K562 (cell line): ENCODE data around the gene DBP. TPM values are rescaled to one million over a fixed set of nuclear protein-coding genes. Genes with fewer than 3 reads are reported as not detected.

Experiments used
- ATAC-seq: fragments of 200-7000 bp; cut with Tn5 transposase; 3 replicates; pipeline ENCODE4 v1.9.1; 2020; ENCODE audit warnings: moderate library complexity
- BruUV-seq: library from RNA; stranded (reverse); fragments of 400-500 nt; replicated peaks from 2 replicates; lab custom pipeline; 2021; lab: Mats Ljungman, UMichigan
- CTCF ChIA-PET: fragments of 300-600 bp; formaldehyde crosslinking; extraction: SDS; loops from one replicate; lab custom pipeline; 2021; ENCODE audit warnings: low intra/inter-chr PET ratio; lab: Yijun Ruan, JAX
- POLR2A ChIA-PET: fragments of 300-600, 350-650 bp; sonication (Branson Sonifier 250); formaldehyde crosslinking; extraction: SDS; loops from one replicate; lab custom pipeline; 2021; ENCODE audit warnings: antibody characterized with exemption, inconsistent platforms; lab: Yijun Ruan, JAX
- DNase-seq, 4 experiments: peaks; one replicate each; pipeline versions ENCODE4 v3.0.0 to v3.0.0-alpha.2; 2011 to 2018; ENCODE audit warnings: low spot score in 3 of 4, mixed read lengths in 3 of 4; ENCODE audit errors: extremely low read depth in 1 of 4
- FAIRE-seq: peaks from 2 replicates; lab custom pipeline; 2011; peaks lifted over from hg19 to GRCh38; lab: Jason Lieb, UNC
- H2AFZ ChIP-seq: 2 replicates; pipeline ENCODE4 v1.6.0; 2011; ENCODE audit warnings: low read depth, low read length, control low read depth, inconsistent platforms
- H3K27ac ChIP-seq: fragments of 200-600 bp; 3 replicates; pipeline ENCODE4 v1.8.0; 2011; ENCODE audit warnings: low read depth, mild to moderate bottlenecking, control low read depth, inconsistent platforms, low read length, moderate library complexity, mixed read lengths; ENCODE audit errors: extremely low read depth
- H3K27me3 ChIP-seq, 2 experiments: fragments of 300-600 bp in 1 of 2; 2 replicates in 1 of 2; 3 replicates in 1 of 2; pipeline versions ENCODE4 v1.6.0 to v1.8.0; 2011; ENCODE audit warnings: inconsistent platforms in 2 of 2, low read length in 2 of 2, mild to moderate bottlenecking in 1 of 2, mixed read lengths in 1 of 2, moderate library complexity in 1 of 2; ENCODE audit not compliant: control insufficient read depth in 2 of 2, insufficient read depth in 2 of 2
- H3K36me3 ChIP-seq: fragments of 300-600 bp; 3 replicates; pipeline ENCODE4 v1.8.0; 2011; ENCODE audit warnings: mild to moderate bottlenecking, low read length, inconsistent platforms; ENCODE audit not compliant: control insufficient read depth, insufficient read depth
- H3K4me1 ChIP-seq, 2 experiments: fragments of 200-600 bp in 1 of 2; replicated peaks in 1 of 2; 2 replicates in 1 of 2; 3 replicates in 1 of 2; pipeline versions ENCODE4 v1.5.1 to v1.8.0; 2011; ENCODE audit warnings: inconsistent platforms in 2 of 2, low read length in 2 of 2, mild to moderate bottlenecking in 1 of 2, mixed read lengths in 1 of 2, moderate library complexity in 1 of 2; ENCODE audit not compliant: control insufficient read depth in 2 of 2, insufficient read depth in 2 of 2
- H3K4me2 ChIP-seq: 2 replicates; pipeline ENCODE4 v1.6.1; 2011; ENCODE audit warnings: low read length, control low read depth, inconsistent platforms, mixed read lengths; ENCODE audit not compliant: insufficient read depth
- H3K4me3 ChIP-seq: fragments of 200-600 bp; sonication (generic), shearing (Covaris generic); 2 replicates; pipeline ENCODE4 v1.5.1; 2016; ENCODE audit warnings: control low read depth, inconsistent platforms
- H3K79me2 ChIP-seq: fragments of 200-600 bp; 3 replicates; pipeline ENCODE4 v1.8.0; 2011; ENCODE audit warnings: low read length, inconsistent platforms; ENCODE audit not compliant: control insufficient read depth, insufficient read depth
- H3K9ac ChIP-seq, 2 experiments: 2 replicates each; pipeline versions ENCODE4 v1.6.0 to v1.6.1; 2011; ENCODE audit warnings: low read depth in 2 of 2, low read length in 2 of 2, control low read depth in 1 of 2, inconsistent platforms in 1 of 2, mild to moderate bottlenecking in 1 of 2, mixed read lengths in 1 of 2; ENCODE audit not compliant: insufficient read depth in 1 of 2
- H3K9me1 ChIP-seq: one replicate; pipeline ENCODE4 v1.6.0; 2011; ENCODE audit warnings: inconsistent platforms, mild to moderate bottlenecking, low read length, moderate library complexity; ENCODE audit not compliant: control insufficient read depth, insufficient read depth
- H3K9me3 ChIP-seq: replicated peaks from 2 replicates; pipeline ENCODE4 v1.5.1; 2011; ENCODE audit warnings: low read depth, low read length, inconsistent platforms; ENCODE audit not compliant: control insufficient read depth, insufficient read depth
- H4K20me1 ChIP-seq: replicated peaks from 2 replicates; pipeline ENCODE4 v1.6.1; 2011; ENCODE audit warnings: low read length, inconsistent platforms, mixed read lengths; ENCODE audit not compliant: control insufficient read depth, insufficient read depth
- HCFC1 ChIP-seq: IDR thresholded peaks from 2 replicates; pipeline ENCODE4 v1.6.1; 2012; ENCODE audit warnings: low read depth, low read length, improper control_type of control experiment
- JUND ChIP-seq, 2 experiments: IDR thresholded peaks; 2 replicates in 1 of 2; 3 replicates in 1 of 2; pipeline ENCODE4 v1.6.1; 2011; ENCODE audit warnings: borderline replicate concordance in 2 of 2, low read depth in 2 of 2, low read length in 2 of 2, improper control_type of control experiment in 1 of 2, missing biosample characterization in 1 of 2, missing genetic modification characterization in 1 of 2, missing genetic modification reagents in 1 of 2
- MAFG ChIP-seq: fragments of 450-650 bp; conservative IDR thresholded peaks from 2 replicates; pipeline ENCODE4 v1.6.1; 2016; ENCODE audit warnings: missing genetic modification characterization, missing compliant biosample characterization
- MYC ChIP-seq, 2 experiments: fragments of 250-450 bp in 1 of 2; sonication (Bioruptor Pico) in 1 of 2; IDR thresholded peaks; 2 replicates each; pipeline versions ENCODE4 v1.5.1 to v1.6.1; 2012 to 2021; ENCODE audit warnings: low read depth in 2 of 2, borderline replicate concordance in 1 of 2, improper control_type of control experiment in 1 of 2, low read length in 1 of 2, mild to moderate bottlenecking in 1 of 2, moderate library complexity in 1 of 2
- NCOA2 ChIP-seq, 2 experiments: fragments of 450-650 bp; IDR thresholded peaks; 2 replicates each; pipeline ENCODE4 v1.6.1; 2018; ENCODE audit warnings: mild to moderate bottlenecking in 2 of 2, moderate library complexity in 1 of 2; ENCODE audit not compliant: partially characterized antibody in 2 of 2
- NR4A1 ChIP-seq, 2 experiments: fragments of 250-450 bp in 1 of 2; fragments of 450-650 bp in 1 of 2; sonication (Bioruptor Pico) in 1 of 2; IDR thresholded peaks; 2 replicates each; pipeline versions ENCODE4 v1.4.0 to v1.6.1; 2016 to 2020; ENCODE audit warnings: mild to moderate bottlenecking in 2 of 2, missing compliant biosample characterization in 1 of 2, missing genetic modification characterization in 1 of 2, moderate library complexity in 1 of 2
- TAF9B ChIP-seq: fragments of 450-650 bp; IDR thresholded peaks from 2 replicates; pipeline ENCODE4 v1.6.1; 2018; ENCODE audit warnings: mild to moderate bottlenecking; ENCODE audit not compliant: partially characterized antibody
- TGIF2 ChIP-seq: sonication (generic); formaldehyde crosslinking; IDR thresholded peaks from 2 replicates; pipeline ENCODE4 v1.8.1; 2022; ENCODE audit warnings: mild to moderate bottlenecking, missing genetic modification reagents, moderate library complexity
- YBX1 ChIP-seq: fragments of 450-650 bp; IDR thresholded peaks from 2 replicates; pipeline ENCODE4 v1.7.1; 2016; ENCODE audit warnings: mild to moderate bottlenecking
- ZSCAN29 ChIP-seq: fragments of 450-650 bp; IDR thresholded peaks from 2 replicates; pipeline ENCODE4 v1.6.1; 2017
- WGBS: fragments of 100-300 bp; shearing (Covaris generic); methylation state at CpG from one replicate; pipeline ENCODE4 v1.1.6; 2016; ENCODE audit warnings: low coverage, mixed read lengths; ENCODE audit not compliant: insufficient coverage; ENCODE audit errors: missing lambda C conversion rate; 5-methylcytosine and 5-hydroxymethylcytosine counted together
- in situ Hi-C: fragments of 300-500 bp; cut with MboI; formaldehyde crosslinking; loops from 4 replicates; pipeline ENCODE4 v1.15.0; 2018; ENCODE audit warnings: inconsistent platforms, mixed read lengths
- intact Hi-C: fragments of 100-400 bp; cut with micrococcal nuclease; formaldehyde crosslinking; loops from 2 replicates; pipeline ENCODE4 v1.14.2; 2022
- polyA plus RNA-seq, 8 experiments: library from polyadenylated mRNA; depleted of rRNA in 4 of 8; stranded (reverse) in 5 of 8; unstranded in 3 of 8; fragments of >200 nt; fragmentation: Nextera tagmentation in 2 of 8; fragmentation: Illumina TruSeq in 1 of 8; extraction: Ambion mirVana in 2 of 8; extraction: Trizol in 1 of 8; gene quantifications; 2 replicates each; pipeline versions ENCODE4 v1.2.1 to v1.2.3, GENCODE V29; 2011 to 2014; ENCODE audit warnings: inconsistent platforms in 1 of 8, missing spikeins in 1 of 8
- total RNA-seq, 7 experiments: library from RNA; depleted of rRNA in 6 of 7; stranded (reverse); fragments of >200 nt in 6 of 7; fragmentation: Illumina TruSeq in 2 of 7; extraction: Trizol in 2 of 7; gene quantifications; 2 replicates each; pipeline versions ENCODE4 v1.2.1 to v1.2.3, GENCODE V29; 2011 to 2021; ENCODE audit warnings: low replicate concordance in 1 of 7
- TF ChIP-seq, protein P1 (sequence below): fragments of 450-650 bp; IDR thresholded peaks from 2 replicates; pipeline ENCODE4 v1.7.0; 2016; ENCODE audit warnings: borderline replicate concordance
- TF ChIP-seq, protein P2 (sequence below): sonication (generic); formaldehyde crosslinking; IDR thresholded peaks from 2 replicates; pipeline ENCODE4 v1.8.0; 2023; ENCODE audit warnings: mild to moderate bottlenecking, missing genetic modification reagents
- TF ChIP-seq, protein P3 (sequence below): fragments of 450-650 bp; formaldehyde crosslinking; IDR thresholded peaks from 2 replicates; pipeline ENCODE4 v1.4.0; 2020; ENCODE audit warnings: mild to moderate bottlenecking, moderate library complexity

DBP gene
- total and polyA plus RNA-seq, 9 of the 15 experiments (the other 6 are each of a cell fraction or from before 2014, with no cell fraction given), result 0.25 to 5.5 (median 1.8) TPM

DNA sequence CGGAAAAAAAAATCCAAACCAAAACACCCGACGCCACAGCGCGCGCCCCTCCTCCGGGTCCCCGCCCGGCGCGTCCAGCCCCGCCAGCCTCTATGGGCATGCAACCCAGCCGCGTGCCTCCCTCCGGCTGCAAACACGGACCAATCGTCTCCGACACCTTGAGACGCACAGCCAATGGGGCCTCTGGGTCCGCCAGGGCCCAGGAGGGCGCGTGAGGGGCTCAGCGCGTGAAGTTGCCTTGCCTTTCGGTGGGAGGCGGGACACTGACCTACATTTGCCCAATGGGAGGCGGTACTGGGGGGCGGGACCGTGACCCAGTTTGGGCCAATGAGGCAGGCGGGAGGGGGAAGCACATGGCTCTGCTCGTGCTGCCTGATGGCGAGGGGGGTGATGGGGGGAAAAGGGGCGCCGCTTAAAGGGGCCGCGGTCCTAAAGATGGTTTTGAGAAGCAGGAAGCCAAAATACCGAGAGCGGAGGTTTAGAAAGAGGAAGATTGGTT, 319 bp upstream of the DBP start:
- peak overlapping the region; percentile 51 for H3K4me3 ChIP-seq
- ChIA-PET POLR2A (interaction anchor here (1.0 to 1.9 kb wide), 2 partner anchors 12 to 18 kb away, joined by 3 to 9 read pairs; partner anchors contain the start of genes RPL18 and SPHK2), CTCF (interaction anchor here (0.6 kb wide), 1 partner anchor 102 kb away, joined by 3 read pairs; no protein-coding TSS in a partner anchor)
- H3K9me1 ChIP-seq, result peaks cover 4% of the 10 kb centered on the region
- WGBS, result 1% methylated on average over 15 of the region's 38 CpGs
- intact Hi-C loops, result loop anchor here (1.0 kb wide), 1 partner anchor 18 kb away; the partner anchor contains the start of genes RPL18 and SPHK2
- peaks cover 27% of the 10 kb centered on the region; the same call in 2 of the 3 replicates for H3K79me2 ChIP-seq
- FAIRE-seq (peak; percentile 95), DNase-seq (peak; percentile 81 to 99 (median 90)), ATAC-seq (peak; percentile 78)
- BruUV-seq, result no TSS peak
- H3K36me3 ChIP-seq, result no peaks in the 10 kb centered on the region
- 0 out of 2 replicates have a peak, but pooled peaks cover 4% of the 10 kb centered on the region for H4K20me1 ChIP-seq
- in situ Hi-C loops, result no loop called here
- H2AFZ ChIP-seq, result peak overlapping the region; percentile 69
- H3K9ac ChIP-seq, result peak overlapping the region; percentile 71 to 90
- H3K4me1 ChIP-seq, result peaks cover 46 to 72% of the 10 kb centered on the region in 2 experiments
- H3K4me2 ChIP-seq, result peak overlapping the region; percentile 100
- H3K27ac ChIP-seq, result peak overlapping the region; percentile 91
- H3K27me3 ChIP-seq, result no peaks in the 10 kb centered on the region
- H3K9me3 ChIP-seq, result no peaks in the 10 kb centered on the region
- TF ChIP-seq HCFC1 (peak; percentile 60), TGIF2 (CRISPR knock-in tag) (no peak), ZSCAN29 (no peak), NR4A1 (CRISPR knock-in tag; IDR thresholded peaks at IDR 0.05) (no peak), NR4A1 (tag; IDR thresholded peaks at IDR 0.05) (no peak), YBX1 (no peak), MAFG (no peak), MYC (IDR thresholded peaks at IDR 0.05; ENCODE audit: low read depth, low read length) (peak; percentile 97), MYC (CRISPR knock-in tag; IDR thresholded peaks at IDR 0.05; ENCODE audit: borderline replicate concordance, low read depth) (peak; percentile 63; the same call in 1 of the 2 replicates), JUND (IDR thresholded peaks at IDR 0.05; ENCODE audit: borderline replicate concordance, low read depth, low read length) (peak; percentile 33), JUND (tag; IDR thresholded peaks at IDR 0.05; ENCODE audit: borderline replicate concordance, low read depth, low read length) (no peak), NCOA2 (IDR thresholded peaks at IDR 0.05; ENCODE audit: partially characterized antibody in 2 of 2) (no peak), TAF9B (no peak)
- TF ChIP-seq, protein P1, sequence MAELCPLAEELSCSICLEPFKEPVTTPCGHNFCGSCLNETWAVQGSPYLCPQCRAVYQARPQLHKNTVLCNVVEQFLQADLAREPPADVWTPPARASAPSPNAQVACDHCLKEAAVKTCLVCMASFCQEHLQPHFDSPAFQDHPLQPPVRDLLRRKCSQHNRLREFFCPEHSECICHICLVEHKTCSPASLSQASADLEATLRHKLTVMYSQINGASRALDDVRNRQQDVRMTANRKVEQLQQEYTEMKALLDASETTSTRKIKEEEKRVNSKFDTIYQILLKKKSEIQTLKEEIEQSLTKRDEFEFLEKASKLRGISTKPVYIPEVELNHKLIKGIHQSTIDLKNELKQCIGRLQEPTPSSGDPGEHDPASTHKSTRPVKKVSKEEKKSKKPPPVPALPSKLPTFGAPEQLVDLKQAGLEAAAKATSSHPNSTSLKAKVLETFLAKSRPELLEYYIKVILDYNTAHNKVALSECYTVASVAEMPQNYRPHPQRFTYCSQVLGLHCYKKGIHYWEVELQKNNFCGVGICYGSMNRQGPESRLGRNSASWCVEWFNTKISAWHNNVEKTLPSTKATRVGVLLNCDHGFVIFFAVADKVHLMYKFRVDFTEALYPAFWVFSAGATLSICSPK, result no peak
- TF ChIP-seq, protein P2, sequence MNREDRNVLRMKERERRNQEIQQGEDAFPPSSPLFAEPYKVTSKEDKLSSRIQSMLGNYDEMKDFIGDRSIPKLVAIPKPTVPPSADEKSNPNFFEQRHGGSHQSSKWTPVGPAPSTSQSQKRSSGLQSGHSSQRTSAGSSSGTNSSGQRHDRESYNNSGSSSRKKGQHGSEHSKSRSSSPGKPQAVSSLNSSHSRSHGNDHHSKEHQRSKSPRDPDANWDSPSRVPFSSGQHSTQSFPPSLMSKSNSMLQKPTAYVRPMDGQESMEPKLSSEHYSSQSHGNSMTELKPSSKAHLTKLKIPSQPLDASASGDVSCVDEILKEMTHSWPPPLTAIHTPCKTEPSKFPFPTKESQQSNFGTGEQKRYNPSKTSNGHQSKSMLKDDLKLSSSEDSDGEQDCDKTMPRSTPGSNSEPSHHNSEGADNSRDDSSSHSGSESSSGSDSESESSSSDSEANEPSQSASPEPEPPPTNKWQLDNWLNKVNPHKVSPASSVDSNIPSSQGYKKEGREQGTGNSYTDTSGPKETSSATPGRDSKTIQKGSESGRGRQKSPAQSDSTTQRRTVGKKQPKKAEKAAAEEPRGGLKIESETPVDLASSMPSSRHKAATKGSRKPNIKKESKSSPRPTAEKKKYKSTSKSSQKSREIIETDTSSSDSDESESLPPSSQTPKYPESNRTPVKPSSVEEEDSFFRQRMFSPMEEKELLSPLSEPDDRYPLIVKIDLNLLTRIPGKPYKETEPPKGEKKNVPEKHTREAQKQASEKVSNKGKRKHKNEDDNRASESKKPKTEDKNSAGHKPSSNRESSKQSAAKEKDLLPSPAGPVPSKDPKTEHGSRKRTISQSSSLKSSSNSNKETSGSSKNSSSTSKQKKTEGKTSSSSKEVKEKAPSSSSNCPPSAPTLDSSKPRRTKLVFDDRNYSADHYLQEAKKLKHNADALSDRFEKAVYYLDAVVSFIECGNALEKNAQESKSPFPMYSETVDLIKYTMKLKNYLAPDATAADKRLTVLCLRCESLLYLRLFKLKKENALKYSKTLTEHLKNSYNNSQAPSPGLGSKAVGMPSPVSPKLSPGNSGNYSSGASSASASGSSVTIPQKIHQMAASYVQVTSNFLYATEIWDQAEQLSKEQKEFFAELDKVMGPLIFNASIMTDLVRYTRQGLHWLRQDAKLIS (CRISPR knock-in tag), result no peak; the same call in none of the 2 replicates
- TF ChIP-seq, protein P3, sequence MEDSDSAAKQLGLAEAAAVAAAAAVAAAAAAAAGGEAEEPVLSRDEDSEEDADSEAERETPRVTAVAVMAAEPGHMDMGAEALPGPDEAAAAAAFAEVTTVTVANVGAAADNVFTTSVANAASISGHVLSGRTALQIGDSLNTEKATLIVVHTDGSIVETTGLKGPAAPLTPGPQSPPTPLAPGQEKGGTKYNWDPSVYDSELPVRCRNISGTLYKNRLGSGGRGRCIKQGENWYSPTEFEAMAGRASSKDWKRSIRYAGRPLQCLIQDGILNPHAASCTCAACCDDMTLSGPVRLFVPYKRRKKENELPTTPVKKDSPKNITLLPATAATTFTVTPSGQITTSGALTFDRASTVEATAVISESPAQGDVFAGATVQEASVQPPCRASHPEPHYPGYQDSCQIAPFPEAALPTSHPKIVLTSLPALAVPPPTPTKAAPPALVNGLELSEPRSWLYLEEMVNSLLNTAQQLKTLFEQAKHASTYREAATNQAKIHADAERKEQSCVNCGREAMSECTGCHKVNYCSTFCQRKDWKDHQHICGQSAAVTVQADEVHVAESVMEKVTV (CRISPR knock-in tag), result no peak
